Measurements from ENCODE around the gene NFATC2.
"Not testable (repeated sequence)": the region's sequence is repeated elsewhere in the genome, so short reads cannot be mapped to it uniquely, and the experiment has no call there.

Gene NFATC2

GRCh38 chr20:51495291-51495690 is 47.2 kb downstream of the NFATC2 start:
- no peak for DNase-seq (ENCODE audit: low read depth in 2 of 2)

GRCh38 chr20:51494241-51495110 is 48.0 kb downstream of the NFATC2 start:
- DNase-seq (ENCODE audit: low read depth in 2 of 2), result no peak

GRCh38 chr20:51493346-51493791 is 49.1 kb downstream of the NFATC2 start:
- DNase-seq (ENCODE audit: low read depth in 2 of 2), result no peak

GRCh38 chr20:51492167-51493092 is 50.1 kb downstream of the NFATC2 start:
- no peak for DNase-seq (ENCODE audit: low read depth in 2 of 2)

- no peak for DNase-seq (ENCODE audit: low read depth in 2 of 2)
Measured at GRCh38 chr20:51491393-51491792, 51.1 kb downstream of the NFATC2 start.

- no peak for DNase-seq (ENCODE audit: low read depth in 2 of 2)
Measured at GRCh38 chr20:51490635-51491034, 51.9 kb downstream of the NFATC2 start.

- no peak for DNase-seq (ENCODE audit: low read depth in 2 of 2)
Measured at GRCh38 chr20:51489611-51490010, 52.9 kb downstream of the NFATC2 start.

GRCh38 chr20:51488331-51488730 is 54.2 kb downstream of the NFATC2 start:
- DNase-seq (ENCODE audit: low read depth in 2 of 2), result no peak

GRCh38 chr20:51487565-51488268 is 54.8 kb downstream of the NFATC2 start:
- peak in 1 of 2 experiments; percentile 35 for DNase-seq (ENCODE audit: low read depth in 2 of 2)

GRCh38 chr20:51487076-51487475 is 55.4 kb downstream of the NFATC2 start:
- DNase-seq (ENCODE audit: low read depth in 2 of 2), result no peak

- no peak for DNase-seq (ENCODE audit: low read depth in 2 of 2)
Measured at GRCh38 chr20:51486197-51487005, 56.1 kb downstream of the NFATC2 start.

- DNase-seq (ENCODE audit: low read depth in 2 of 2), result peak in 1 of 2 experiments; percentile 38
Measured at GRCh38 chr20:51484831-51485230, 57.7 kb downstream of the NFATC2 start.

GRCh38 chr20:51484141-51484815 is 58.2 kb downstream of the NFATC2 start:
- DNase-seq (ENCODE audit: low read depth in 2 of 2), result no peak

- no peak for DNase-seq (ENCODE audit: low read depth in 2 of 2)
Measured at GRCh38 chr20:51482836-51483473, 59.6 kb downstream of the NFATC2 start.

- DNase-seq (ENCODE audit: low read depth in 2 of 2), result no peak
Measured at GRCh38 chr20:51481341-51481914, 61.1 kb downstream of the NFATC2 start.

- no peak for DNase-seq (ENCODE audit: low read depth in 2 of 2)
Measured at GRCh38 chr20:51480507-51481270, 61.8 kb downstream of the NFATC2 start.

- not testable (repeated sequence) for DNase-seq (ENCODE audit: low read depth in 2 of 2)
Measured at GRCh38 chr20:51476106-51476505, 66.4 kb downstream of the NFATC2 start.

GRCh38 chr20:51473771-51474170 is 68.7 kb downstream of the NFATC2 start:
- no peak for DNase-seq (ENCODE audit: low read depth in 2 of 2)

- DNase-seq (ENCODE audit: low read depth in 2 of 2), result no peak
Measured at GRCh38 chr20:51473256-51473655, 69.3 kb downstream of the NFATC2 start.
